ENCODE results near the gene TNNC2.

Gene TNNC2

GRCh38 chr20:45779011-45779915 is 47.8 kb downstream of the TNNC2 start:
- no peak for DNase-seq

GRCh38 chr20:45776931-45777330 is 50.2 kb downstream of the TNNC2 start:
- no peak for DNase-seq

GRCh38 chr20:45775411-45775810 is 51.7 kb downstream of the TNNC2 start:
- no peak for DNase-seq

- no peak for DNase-seq
Observed at GRCh38 chr20:45774945-45775344, 52.2 kb downstream of the TNNC2 start.
